Renal cortex interstitium (tissue), 15 donors: ENCODE measurements around the gene CDKAL1. TPM values are rescaled to one million over a fixed set of nuclear protein-coding genes. Genes with fewer than 3 reads are reported as not detected.
"Not testable (repeated sequence)": the region's sequence is repeated elsewhere in the genome, so short reads cannot be mapped to it uniquely, and the experiment has no call there.

ENCODE experiments used
- DNase-seq, 11 donors: peaks; one replicate each; pipeline ENCODE4 v3.0.0-alpha.2; 2013; ENCODE audit warnings: low read depth in 9 of 11, low spot score in 4 of 11; ENCODE audit errors: extremely low read depth in 1 of 11
- long read RNA-seq, 16 experiments: transcript quantifications; one replicate each; lab custom pipeline, GENCODE V29; 2026
- polyA plus RNA-seq, 3 donors: library from polyadenylated mRNA; unstranded; fragments of 120-200 nt; gene quantifications; one replicate each; pipeline ENCODE4 v1.2.1, GENCODE V29; 2013; ENCODE audit not compliant: insufficient read length in 3 of 3

The CDKAL1 gene
- 10 to 100 TPM; 18.2 to 20.5 (median 20.5) TPM for polyA plus RNA-seq
- long read RNA-seq, donor 1 = 0 reads
- long read RNA-seq, donor 2, partial matches to known transcripts = 0 of 1 reads
- long read RNA-seq, donor 2, other reads (novel, unspliced or antisense) = 0 of 1 reads
- long read RNA-seq, donor 3, partial matches to known transcripts = 20 of 22 reads
- long read RNA-seq, donor 3, other reads (novel, unspliced or antisense) = 0 of 22 reads
- long read RNA-seq, donor 4, partial matches to known transcripts = 0 of 1 reads
- long read RNA-seq, donor 4, other reads (novel, unspliced or antisense) = 0 of 1 reads
- long read RNA-seq, donor 5 = 0 reads
- long read RNA-seq, donor 6, partial matches to known transcripts = 16 of 18 reads
- long read RNA-seq, donor 6, other reads (novel, unspliced or antisense) = 0 of 18 reads
- long read RNA-seq, donor 7, partial matches to known transcripts = 0 of 1 reads
- long read RNA-seq, donor 7, other reads (novel, unspliced or antisense) = 0 of 1 reads
- long read RNA-seq, donor 8 = 0 reads
- long read RNA-seq, donor 9, partial matches to known transcripts = 0 of 4 reads
- long read RNA-seq, donor 9, other reads (novel, unspliced or antisense) = 0 of 4 reads
- long read RNA-seq, donor 10, partial matches to known transcripts = 0 of 3 reads
- long read RNA-seq, donor 10, other reads (novel, unspliced or antisense) = 0 of 3 reads
- long read RNA-seq, donor 11, partial matches to known transcripts = 13 of 15 reads
- long read RNA-seq, donor 11, other reads (novel, unspliced or antisense) = 0 of 15 reads
- long read RNA-seq, donor 12, partial matches to known transcripts = 0 of 1 reads
- long read RNA-seq, donor 12, other reads (novel, unspliced or antisense) = 0 of 1 reads
- long read RNA-seq, donor 13 = 0 reads
- long read RNA-seq, donor 14 = 0 reads
- long read RNA-seq, donor 15, partial matches to known transcripts = 0 of 1 reads
- long read RNA-seq, donor 15, other reads (novel, unspliced or antisense) = 0 of 1 reads
- long read RNA-seq, donor 16, partial matches to known transcripts = 48 of 53 reads
- long read RNA-seq, donor 16, other reads (novel, unspliced or antisense) = 0 of 53 reads

- DNase-seq = peak; percentile 81 to 95 (median 90)
Measured at GRCh38 chr6:20534295-20535262, at the start of gene CDKAL1. Gene CDKAL1, plus strand, starts transcription at chr6:20534457. Its CDS starts 11,894 bp downstream, at chr6:20546351.

- DNase-seq = no peak
Measured at GRCh38 chr6:20486641-20487040, 47.6 kb upstream of the CDKAL1 start.

GRCh38 chr6:20487669-20488375, 46.4 kb upstream of the CDKAL1 start:
- DNase-seq = no peak

- no peak for DNase-seq
Measured at GRCh38 chr6:20490591-20490990, 43.7 kb upstream of the CDKAL1 start.

- no peak for DNase-seq
Measured at GRCh38 chr6:20492099-20492498, 42.2 kb upstream of the CDKAL1 start.

GRCh38 chr6:20497216-20498040, 36.8 kb upstream of the CDKAL1 start:
- DNase-seq = no peak

GRCh38 chr6:20498041-20498385, 36.2 kb upstream of the CDKAL1 start:
- no peak for DNase-seq

GRCh38 chr6:20509212-20509611, 25.0 kb upstream of the CDKAL1 start:
- peak in 8 of 11 donors; percentile 40 to 72 (median 56) for DNase-seq

GRCh38 chr6:20511852-20512251, 22.4 kb upstream of the CDKAL1 start:
- DNase-seq = no peak

- not testable (repeated sequence) for DNase-seq
Measured at GRCh38 chr6:20525208-20525607, 9.0 kb upstream of the CDKAL1 start.

- peak in 1 of 11 donors; percentile 43 for DNase-seq
Measured at GRCh38 chr6:20529086-20529448, 5.2 kb upstream of the CDKAL1 start.

GRCh38 chr6:20532881-20533280, 1.4 kb upstream of the CDKAL1 start:
- DNase-seq = no peak

GRCh38 chr6:20533746-20534294, 437 bp upstream of the CDKAL1 start:
- no peak for DNase-seq

- no peak for DNase-seq
Measured at GRCh38 chr6:20538131-20538662, 3.9 kb downstream of the CDKAL1 start.

- no peak for DNase-seq
Measured at GRCh38 chr6:20538907-20539306, 4.7 kb downstream of the CDKAL1 start.

- DNase-seq = no peak
Measured at GRCh38 chr6:20539387-20539786, 5.1 kb downstream of the CDKAL1 start.

GRCh38 chr6:20540683-20541082, 6.4 kb downstream of the CDKAL1 start:
- no peak for DNase-seq
